Measurements from ENCODE around the gene PEF1.

DNA sequence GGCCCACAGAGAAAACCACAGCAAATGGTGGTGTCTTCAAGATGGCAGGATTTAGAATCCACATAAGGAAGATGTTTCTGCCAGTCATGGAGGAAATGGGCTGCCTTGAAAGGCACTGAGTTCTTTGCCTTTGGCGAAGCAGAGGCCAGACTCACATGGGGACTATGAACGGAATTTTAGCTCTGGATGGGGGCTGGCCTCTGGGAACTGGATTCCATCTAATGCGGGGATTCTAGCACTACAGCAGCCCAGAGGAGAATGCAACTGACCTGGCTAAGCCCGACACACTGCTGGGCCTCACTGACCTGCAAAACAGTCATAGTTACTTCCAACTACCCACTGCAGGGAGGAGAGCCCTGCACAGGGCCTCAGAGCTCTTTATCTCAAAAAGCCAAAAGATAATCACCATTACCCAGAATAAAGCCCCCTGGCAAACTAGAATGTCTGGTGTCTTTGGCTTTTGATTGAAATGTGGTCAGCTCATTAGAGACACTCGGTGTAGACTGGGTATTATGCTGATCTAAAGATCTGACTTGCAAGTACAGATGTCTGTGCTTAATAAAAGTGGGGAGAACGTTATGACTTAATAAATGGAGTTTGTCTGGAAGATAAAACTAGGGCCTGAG, 15.6 kb downstream of the PEF1 start:
- TF ChIP-seq ZNF8 (CRISPR knock-in tag; IDR thresholded peaks at IDR 0.05) (no peak), ARNTL (CRISPR knock-in tag; IDR thresholded peaks at IDR 0.05; ENCODE audit: borderline replicate concordance, low read depth) (no peak), ZNF70 (CRISPR knock-in tag; IDR thresholded peaks at IDR 0.05) (peak; percentile 28; the same call in 1 of the 2 replicates), RARB (CRISPR knock-in tag; IDR thresholded peaks at IDR 0.05) (no peak), TOX (CRISPR knock-in tag; IDR thresholded peaks at IDR 0.05; ENCODE audit: borderline replicate concordance) (no peak), ZFP3 (CRISPR knock-in tag; IDR thresholded peaks at IDR 0.05) (no peak), TCF4 (CRISPR knock-in tag; IDR thresholded peaks at IDR 0.05; ENCODE audit: borderline replicate concordance) (peak; percentile 83; the same call in 1 of the 2 replicates), ZC3H10 (CRISPR knock-in tag; IDR thresholded peaks at IDR 0.05) (no peak), CSDC2 (CRISPR knock-in tag; IDR thresholded peaks at IDR 0.05) (no peak)
- TF ChIP-seq, protein P1, sequence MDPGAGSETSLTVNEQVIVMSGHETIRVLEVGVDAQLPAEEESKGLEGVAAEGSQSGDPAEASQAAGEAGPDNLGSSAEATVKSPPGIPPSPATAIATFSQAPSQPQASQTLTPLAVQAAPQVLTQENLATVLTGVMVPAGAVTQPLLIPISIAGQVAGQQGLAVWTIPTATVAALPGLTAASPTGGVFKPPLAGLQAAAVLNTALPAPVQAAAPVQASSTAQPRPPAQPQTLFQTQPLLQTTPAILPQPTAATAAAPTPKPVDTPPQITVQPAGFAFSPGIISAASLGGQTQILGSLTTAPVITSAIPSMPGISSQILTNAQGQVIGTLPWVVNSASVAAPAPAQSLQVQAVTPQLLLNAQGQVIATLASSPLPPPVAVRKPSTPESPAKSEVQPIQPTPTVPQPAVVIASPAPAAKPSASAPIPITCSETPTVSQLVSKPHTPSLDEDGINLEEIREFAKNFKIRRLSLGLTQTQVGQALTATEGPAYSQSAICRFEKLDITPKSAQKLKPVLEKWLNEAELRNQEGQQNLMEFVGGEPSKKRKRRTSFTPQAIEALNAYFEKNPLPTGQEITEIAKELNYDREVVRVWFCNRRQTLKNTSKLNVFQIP (CRISPR knock-in tag; IDR thresholded peaks at IDR 0.05; ENCODE audit: borderline replicate concordance, low read depth) = no peak
- TF ChIP-seq, protein P2, sequence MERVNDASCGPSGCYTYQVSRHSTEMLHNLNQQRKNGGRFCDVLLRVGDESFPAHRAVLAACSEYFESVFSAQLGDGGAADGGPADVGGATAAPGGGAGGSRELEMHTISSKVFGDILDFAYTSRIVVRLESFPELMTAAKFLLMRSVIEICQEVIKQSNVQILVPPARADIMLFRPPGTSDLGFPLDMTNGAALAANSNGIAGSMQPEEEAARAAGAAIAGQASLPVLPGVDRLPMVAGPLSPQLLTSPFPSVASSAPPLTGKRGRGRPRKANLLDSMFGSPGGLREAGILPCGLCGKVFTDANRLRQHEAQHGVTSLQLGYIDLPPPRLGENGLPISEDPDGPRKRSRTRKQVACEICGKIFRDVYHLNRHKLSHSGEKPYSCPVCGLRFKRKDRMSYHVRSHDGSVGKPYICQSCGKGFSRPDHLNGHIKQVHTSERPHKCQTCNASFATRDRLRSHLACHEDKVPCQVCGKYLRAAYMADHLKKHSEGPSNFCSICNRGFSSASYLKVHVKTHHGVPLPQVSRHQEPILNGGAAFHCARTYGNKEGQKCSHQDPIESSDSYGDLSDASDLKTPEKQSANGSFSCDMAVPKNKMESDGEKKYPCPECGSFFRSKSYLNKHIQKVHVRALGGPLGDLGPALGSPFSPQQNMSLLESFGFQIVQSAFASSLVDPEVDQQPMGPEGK (CRISPR knock-in tag; IDR thresholded peaks at IDR 0.05; ENCODE audit: borderline replicate concordance) = no peak

Data from SK-N-SH treated with all-trans-retinoic acid at 6 μM for 48 hours (cell line).